ENCODE measurements around the gene CCDC9B.

GRCh38 chr15:40302981-40303380 is 37.8 kb downstream of the CCDC9B start:
- TF ChIP-seq CTCF (IDR thresholded peaks at IDR 0.05) (no peak), POLR2A (IDR thresholded peaks at IDR 0.05) (no peak)

Measured in prostate gland (tissue), 2 donors.